AG04449 (cell line): ENCODE results near the gene ATXN10.
A peak's percentile ranks its signal among the peaks of the same experiment; 100 is the strongest.

Source experiments
- CTCF ChIA-PET: fragments of 350-600 bp; formaldehyde crosslinking; extraction: SDS; loops from one replicate; lab custom pipeline; 2021; ENCODE audit warnings: antibody characterized with exemption; lab: Yijun Ruan, JAX
- POLR2A ChIA-PET: fragments of 400-600, 350-600 bp; formaldehyde crosslinking; extraction: SDS; loops from one replicate; lab custom pipeline; 2020; ENCODE audit warnings: antibody characterized with exemption, inconsistent platforms; lab: Yijun Ruan, JAX
- DNase-seq: peaks from one replicate; pipeline ENCODE4 v3.0.0-alpha.2; 2010; ENCODE audit warnings: low read depth, low spot score
- H3K4me3 ChIP-seq: 2 replicates; pipeline ENCODE4 v1.5.1; 2011; ENCODE audit warnings: low read depth, mild to moderate bottlenecking, control low read depth, low read length
- TF ChIP-seq, protein P1 (sequence below): IDR thresholded peaks from one replicate; pipeline ENCODE4 v1.5.1; 2011; ENCODE audit warnings: mild to moderate bottlenecking, moderate library complexity, low read length, control low read depth, inconsistent platforms; ENCODE audit not compliant: insufficient read depth; ENCODE audit errors: missing control alignments

Gene ATXN10

DNA sequence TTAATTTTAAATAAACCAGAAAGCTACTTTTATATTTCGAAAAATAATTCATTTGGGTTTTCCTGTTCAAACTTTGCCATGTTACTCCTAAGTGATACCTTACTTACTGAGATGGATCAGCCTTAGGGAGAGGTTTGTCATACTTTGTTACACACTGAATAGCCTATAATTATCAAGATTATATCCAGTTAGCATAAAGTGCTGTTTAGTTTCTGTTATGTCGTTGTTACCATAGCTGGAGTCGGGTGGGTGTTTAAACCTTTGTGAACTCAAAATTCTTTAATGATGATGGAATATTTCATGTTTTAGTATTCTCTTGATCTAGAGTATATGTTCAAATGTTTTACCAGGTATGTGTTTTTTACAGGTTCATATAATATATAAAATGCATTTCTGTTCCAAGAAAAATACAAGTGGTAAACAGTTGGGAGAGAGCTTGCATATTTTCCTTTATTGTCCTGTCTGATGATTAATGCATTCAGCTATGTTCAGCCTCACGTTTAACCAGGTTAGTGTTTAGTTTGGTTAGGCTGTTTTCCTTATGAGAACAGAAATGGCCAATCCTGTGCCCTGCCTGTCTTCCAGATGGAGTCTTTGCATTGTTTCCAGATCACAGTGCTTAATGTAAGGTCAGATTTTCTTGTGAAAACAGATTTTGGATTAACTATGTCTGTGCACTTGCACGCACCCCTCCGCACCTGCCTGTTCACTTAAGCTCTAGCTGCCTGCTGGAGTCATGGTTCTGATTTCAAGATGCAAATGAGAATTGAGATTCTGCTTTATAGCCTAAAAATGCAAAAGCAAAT lies 105.6 kb downstream of the ATXN10 start:
- POLR2A ChIA-PET: no interaction called here
- TF ChIP-seq, protein P1, sequence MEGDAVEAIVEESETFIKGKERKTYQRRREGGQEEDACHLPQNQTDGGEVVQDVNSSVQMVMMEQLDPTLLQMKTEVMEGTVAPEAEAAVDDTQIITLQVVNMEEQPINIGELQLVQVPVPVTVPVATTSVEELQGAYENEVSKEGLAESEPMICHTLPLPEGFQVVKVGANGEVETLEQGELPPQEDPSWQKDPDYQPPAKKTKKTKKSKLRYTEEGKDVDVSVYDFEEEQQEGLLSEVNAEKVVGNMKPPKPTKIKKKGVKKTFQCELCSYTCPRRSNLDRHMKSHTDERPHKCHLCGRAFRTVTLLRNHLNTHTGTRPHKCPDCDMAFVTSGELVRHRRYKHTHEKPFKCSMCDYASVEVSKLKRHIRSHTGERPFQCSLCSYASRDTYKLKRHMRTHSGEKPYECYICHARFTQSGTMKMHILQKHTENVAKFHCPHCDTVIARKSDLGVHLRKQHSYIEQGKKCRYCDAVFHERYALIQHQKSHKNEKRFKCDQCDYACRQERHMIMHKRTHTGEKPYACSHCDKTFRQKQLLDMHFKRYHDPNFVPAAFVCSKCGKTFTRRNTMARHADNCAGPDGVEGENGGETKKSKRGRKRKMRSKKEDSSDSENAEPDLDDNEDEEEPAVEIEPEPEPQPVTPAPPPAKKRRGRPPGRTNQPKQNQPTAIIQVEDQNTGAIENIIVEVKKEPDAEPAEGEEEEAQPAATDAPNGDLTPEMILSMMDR: no peak
- no peak overlapping the region for H3K4me3 ChIP-seq
- CTCF ChIA-PET: interaction anchor here (1.0 to 1.9 kb wide), 4 partner anchors 14 to 217 kb away, joined by 3 to 12 read pairs (median 4); no protein-coding TSS in a partner anchor
- peak; percentile 29 for DNase-seq

DNA sequence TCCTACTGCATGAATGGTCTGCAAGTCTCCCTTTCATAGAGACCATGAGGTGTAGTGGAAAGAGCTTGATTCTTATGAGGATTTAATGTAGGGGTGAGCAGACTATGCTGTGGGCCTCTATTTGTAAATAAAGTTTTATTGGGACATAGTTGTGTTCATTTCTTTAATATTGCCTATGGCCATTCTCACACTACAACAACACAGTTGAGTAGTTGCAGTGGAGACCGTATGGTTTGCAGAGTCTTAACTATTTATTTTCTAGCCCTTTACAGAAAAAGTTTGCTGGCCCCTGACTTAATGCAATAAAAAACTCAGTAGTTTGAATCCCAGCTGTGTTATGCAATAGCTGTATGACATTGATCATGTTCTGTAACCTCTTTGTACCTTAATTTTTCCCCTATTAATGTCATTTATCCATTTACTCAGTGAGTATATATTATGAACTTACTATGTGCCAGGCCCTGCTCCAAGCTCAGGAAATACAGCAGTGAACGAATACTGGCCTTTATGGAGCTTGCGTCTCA lies 106.3 kb downstream of the ATXN10 start:
- CTCF ChIA-PET: interaction anchor here (0.9 to 1.9 kb wide), 5 partner anchors 9 to 217 kb away, joined by 3 to 12 read pairs (median 3); no protein-coding TSS in a partner anchor
- no peak for DNase-seq
- POLR2A ChIA-PET: no interaction called here
- no peak overlapping the region for H3K4me3 ChIP-seq
- TF ChIP-seq, protein P1: no peak

DNA sequence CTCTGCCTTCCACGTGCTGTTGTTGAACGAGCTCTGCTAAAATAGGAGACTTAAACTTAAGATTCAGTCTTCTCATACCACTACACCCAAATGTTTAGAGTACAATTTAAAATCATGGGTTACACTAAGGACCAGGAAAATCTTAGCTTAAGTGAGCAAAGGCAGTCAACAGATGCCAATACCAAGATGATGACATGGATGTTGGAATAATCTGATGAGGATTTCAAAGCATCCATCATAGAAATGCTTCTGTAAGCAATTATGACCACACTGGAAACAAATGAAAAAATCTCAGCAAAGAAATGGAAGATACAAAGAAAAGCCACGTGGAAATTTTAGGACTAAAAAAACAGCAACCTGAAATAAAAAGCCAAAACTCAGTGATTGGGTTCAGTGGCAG lies 109.8 kb downstream of the ATXN10 start:
- H3K4me3 ChIP-seq: no peak overlapping the region
- DNase-seq: no peak
- ChIA-PET POLR2A (no interaction called here), CTCF (interaction anchor here (1.2 to 1.9 kb wide), 4 partner anchors 11 to 203 kb away, joined by 3 to 7 read pairs (median 4); no protein-coding TSS in a partner anchor)
- TF ChIP-seq, protein P1: no peak

DNA sequence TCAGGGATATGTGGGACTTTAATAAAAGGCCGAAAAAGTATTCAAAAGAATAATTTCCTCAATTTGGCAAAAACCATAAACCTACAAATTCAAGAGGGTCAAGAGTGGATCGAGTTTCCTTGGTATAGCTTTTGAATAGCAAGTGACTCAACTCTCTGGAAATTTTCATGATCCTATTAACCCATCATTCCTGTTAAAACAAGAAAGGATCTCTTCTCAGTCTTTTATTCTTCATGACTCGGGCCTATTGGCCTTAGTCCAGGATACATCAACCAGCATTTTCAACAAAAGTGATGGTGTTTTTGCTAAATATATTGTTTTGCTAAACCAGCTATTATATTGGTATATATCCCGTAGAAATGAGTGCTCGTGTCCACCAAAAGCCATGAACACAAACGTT lies 110.3 kb downstream of the ATXN10 start:
- CTCF ChIA-PET: interaction anchor here (1.2 to 1.9 kb wide), 3 partner anchors 10 to 82 kb away, joined by 3 to 7 read pairs (median 4); no protein-coding TSS in a partner anchor
- POLR2A ChIA-PET: no interaction called here
- TF ChIP-seq, protein P1: no peak
- no peak for DNase-seq
- no peak overlapping the region for H3K4me3 ChIP-seq

DNA sequence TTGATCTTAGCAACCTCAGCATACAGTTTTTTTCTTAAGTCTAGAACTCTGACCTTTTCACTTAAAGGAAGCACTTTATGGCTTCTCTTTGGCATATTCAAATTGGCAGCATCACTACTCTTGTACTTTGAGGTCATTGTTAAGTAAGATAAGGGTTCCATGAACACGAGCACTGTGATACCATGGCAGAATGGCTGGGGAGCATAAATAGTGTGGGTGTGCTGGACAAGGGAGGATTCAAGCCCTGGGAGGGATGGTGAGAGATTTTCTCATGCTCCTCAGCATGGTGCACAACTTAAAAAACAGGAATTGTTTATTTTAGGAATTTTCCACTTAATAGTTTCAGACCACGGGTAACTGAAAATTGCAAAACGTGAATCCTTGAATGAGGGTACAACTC lies 111.4 kb downstream of the ATXN10 start:
- TF ChIP-seq, protein P1: no peak
- POLR2A ChIA-PET: no interaction called here
- CTCF ChIA-PET: no interaction called here

DNA sequence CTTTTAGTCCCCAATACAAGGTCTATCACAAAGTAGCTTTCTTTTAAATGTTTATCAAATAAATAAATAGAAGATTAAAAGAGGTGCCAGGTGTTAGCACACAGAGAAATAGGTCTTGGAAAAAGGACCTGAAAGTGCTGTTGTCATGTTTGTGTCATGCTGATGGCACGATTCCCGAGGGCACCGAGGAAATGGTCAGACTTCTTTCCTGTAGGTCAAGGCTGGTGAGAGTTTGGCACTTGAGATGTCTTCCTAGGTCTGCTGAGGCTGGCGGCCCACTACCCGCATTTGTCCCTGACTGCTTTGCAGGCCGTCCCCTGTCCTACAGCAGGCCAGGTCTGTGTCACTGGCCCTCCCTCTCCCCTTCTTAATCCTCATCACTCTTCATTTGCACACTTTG lies 112.1 kb downstream of the ATXN10 start:
- POLR2A ChIA-PET: no interaction called here
- no peak for DNase-seq
- CTCF ChIA-PET: interaction anchor here (1.0 to 2.5 kb wide), 4 partner anchors 48 to 137 kb away, joined by 3 to 6 read pairs (median 4); no protein-coding TSS in a partner anchor
- H3K4me3 ChIP-seq: no peak overlapping the region
- TF ChIP-seq, protein P1: no peak

More for the DNA sequence above, 111.4 kb downstream of the ATXN10 start:
- DNase-seq: no peak
- H3K4me3 ChIP-seq: no peak overlapping the region
